GM23338 (cell line): Measurements from ENCODE around the gene TRIM14. TPM values are rescaled to one million over a fixed set of nuclear protein-coding genes. Genes with fewer than 3 reads are reported as not detected.

Experiments used
- ATAC-seq: fragments of 200-7000 bp; cut with Tn5 transposase; 3 replicates; pipeline ENCODE4 v1.9.1; 2020
- DNase-seq: peaks from one replicate; pipeline ENCODE4 v3.0.0-alpha.2; 2015; ENCODE audit warnings: low spot score
- H2AFZ ChIP-seq: fragments of 200-600 bp; sonication (generic); 2 replicates; pipeline ENCODE4 v1.8.0; 2016; ENCODE audit warnings: antibody characterized with exemption, mild to moderate bottlenecking, moderate library complexity
- H3F3A ChIP-seq: fragments of 200-600 bp; sonication (generic); replicated peaks from 2 replicates; pipeline ENCODE4 v1.8.0; 2017; ENCODE audit warnings: antibody characterized with exemption, mixed run types, low read depth
- H3K27ac ChIP-seq: fragments of 200-600 bp; sonication (generic); 2 replicates; pipeline ENCODE4 v1.6.1; 2016; ENCODE audit warnings: low read depth
- H3K27me3 ChIP-seq: fragments of 200-600 bp; sonication (generic); 2 replicates; pipeline ENCODE4 v1.8.0; 2016; ENCODE audit warnings: mild to moderate bottlenecking, mixed run types, moderate library complexity; ENCODE audit not compliant: insufficient read depth
- H3K36me3 ChIP-seq: fragments of 200-600 bp; sonication (generic); 2 replicates; pipeline ENCODE4 v1.8.0; 2016; ENCODE audit warnings: mild to moderate bottlenecking; ENCODE audit not compliant: insufficient read depth
- H3K4me1 ChIP-seq: fragments of 200-600 bp; sonication (generic); 2 replicates; pipeline ENCODE4 v1.8.0; 2016; ENCODE audit warnings: mild to moderate bottlenecking, moderate library complexity; ENCODE audit not compliant: insufficient read depth
- H3K4me2 ChIP-seq: fragments of 200-600 bp; sonication (generic); 2 replicates; pipeline ENCODE4 v1.7.1; 2017; ENCODE audit warnings: mixed run types
- H3K4me3 ChIP-seq: fragments of 200-600 bp; sonication (generic); 2 replicates; pipeline ENCODE4 v1.6.1; 2016; ENCODE audit warnings: mixed run types
- H3K79me2 ChIP-seq: fragments of 200-600 bp; sonication (generic); replicated peaks from 2 replicates; pipeline ENCODE4 v1.8.0; 2017; ENCODE audit warnings: mild to moderate bottlenecking; ENCODE audit not compliant: insufficient read depth
- H3K9me2 ChIP-seq: fragments of 200-600 bp; sonication (generic); 2 replicates; pipeline ENCODE4 v1.8.0; 2017; ENCODE audit not compliant: insufficient read depth
- H4K20me1 ChIP-seq: fragments of 200-600 bp; sonication (generic); replicated peaks from 2 replicates; pipeline ENCODE4 v1.8.0; 2017; ENCODE audit warnings: mild to moderate bottlenecking; ENCODE audit not compliant: insufficient read depth
- H3K27ac Mint-ChIP-seq: 2 replicates; pipeline ENCODE4 v1.8.0; 2020; ENCODE audit warnings: inconsistent platforms, mild to moderate bottlenecking, moderate library complexity, mixed read lengths
- H3K27me3 Mint-ChIP-seq: 3 replicates; pipeline ENCODE4 v1.8.0; 2022; ENCODE audit warnings: low read depth, mild to moderate bottlenecking, moderate library complexity, mixed read lengths, inconsistent platforms; ENCODE audit not compliant: insufficient read depth, poor library complexity
- H3K36me3 Mint-ChIP-seq: 3 replicates; pipeline ENCODE4 v1.8.0; 2021; ENCODE audit warnings: low read depth, mild to moderate bottlenecking, inconsistent platforms, moderate library complexity, mixed read lengths
- H3K4me1 Mint-ChIP-seq: 3 replicates; pipeline ENCODE4 v1.8.0; 2020; ENCODE audit warnings: mild to moderate bottlenecking, inconsistent platforms, mixed read lengths
- H3K4me3 Mint-ChIP-seq: 3 replicates; pipeline ENCODE4 v1.8.0; 2021; ENCODE audit warnings: moderate library complexity, mild to moderate bottlenecking, inconsistent platforms, mixed read lengths
- H3K9me3 Mint-ChIP-seq: 3 replicates; pipeline ENCODE4 v1.8.0; 2020; ENCODE audit warnings: moderate library complexity, mild to moderate bottlenecking, inconsistent platforms, mixed read lengths
- CREB1 ChIP-seq: fragments of 250-450 bp; sonication (Bioruptor Pico); IDR thresholded peaks from 2 replicates; pipeline ENCODE4 v1.5.0; 2020; ENCODE audit warnings: low read depth, mild to moderate bottlenecking, moderate library complexity
- CTCF ChIP-seq, 2 experiments: fragments of 200-600 bp in 1 of 2; sonication (generic) in 1 of 2; conservative IDR thresholded peaks; 2 replicates each; pipeline versions ENCODE4 v1.5.1 to v1.6.1; 2016 to 2017; ENCODE audit warnings: antibody characterized with exemption in 2 of 2, low read depth in 2 of 2, mild to moderate bottlenecking in 2 of 2, moderate library complexity in 1 of 2
- ETS1 ChIP-seq: IDR thresholded peaks from 2 replicates; pipeline ENCODE4 v1.6.1; 2016; ENCODE audit warnings: antibody characterized with exemption
- EZH2 ChIP-seq: fragments of 200-600 bp; sonication (generic); IDR thresholded peaks from one replicate; pipeline ENCODE4 v1.8.0; 2017; ENCODE audit warnings: antibody characterized with exemption, mild to moderate bottlenecking, low read depth; ENCODE audit not compliant: unreplicated experiment
- EZH2phosphoT487 ChIP-seq: fragments of 200-600 bp; sonication (generic); IDR thresholded peaks from one replicate; pipeline ENCODE4 v1.8.1; 2018; ENCODE audit warnings: antibody characterized with exemption; ENCODE audit not compliant: unreplicated experiment
- JUNB ChIP-seq: IDR thresholded peaks from one replicate; pipeline ENCODE4 v1.6.1; 2016; ENCODE audit warnings: antibody characterized with exemption; ENCODE audit not compliant: unreplicated experiment
- NANOG ChIP-seq: IDR thresholded peaks from 2 replicates; pipeline ENCODE4 v1.6.1; 2016; ENCODE audit warnings: antibody characterized with exemption, borderline replicate concordance
- POLR2AphosphoS5 ChIP-seq: IDR thresholded peaks from 2 replicates; pipeline ENCODE4 v1.6.1; 2016; ENCODE audit warnings: antibody characterized with exemption, low read depth
- REST ChIP-seq: IDR thresholded peaks from one replicate; pipeline ENCODE4 v1.6.1; 2018; ENCODE audit warnings: antibody characterized with exemption; ENCODE audit not compliant: unreplicated experiment
- STAT1 ChIP-seq: IDR thresholded peaks from one replicate; pipeline ENCODE4 v1.6.1; 2016; ENCODE audit warnings: antibody characterized with exemption; ENCODE audit not compliant: unreplicated experiment
- ZNF114 ChIP-seq: fragments of 250-450 bp; sonication (Bioruptor Pico); IDR thresholded peaks from 2 replicates; pipeline ENCODE4 v1.5.0; 2020; ENCODE audit warnings: mild to moderate bottlenecking, moderate library complexity
- ZNF331 ChIP-seq: fragments of 250-450 bp; sonication (Bioruptor Pico); IDR thresholded peaks from 2 replicates; pipeline ENCODE4 v1.5.0; 2020; ENCODE audit warnings: low read depth, mild to moderate bottlenecking, moderate library complexity
- ZNF462 ChIP-seq: fragments of 250-450 bp; sonication (Bioruptor Pico); IDR thresholded peaks from 2 replicates; pipeline ENCODE4 v1.5.0; 2020; ENCODE audit warnings: mild to moderate bottlenecking, moderate library complexity
- polyA plus RNA-seq: library from polyadenylated mRNA; unstranded; fragments of >200 nt; fragmentation: Nextera tagmentation; extraction: Ambion mirVana; gene quantifications from 2 replicates; pipeline ENCODE4 v1.2.1, GENCODE V29; 2016
- total RNA-seq: library from RNA; depleted of rRNA; stranded (reverse); fragments of >200 nt; shearing (Covaris generic); gene quantifications from 2 replicates; pipeline ENCODE4 v1.2.3, GENCODE V29; 2014

TRIM14 gene
- total and polyA plus RNA-seq, 2 experiments from 2014 or later, result 17.2 to 25.3 TPM

GRCh38 chr9:98105006-98105405 is 14.0 kb downstream of the TRIM14 start:
- no peak for ATAC-seq
- H3K4me2 ChIP-seq, result no peak overlapping the region
- H3K4me3 Mint-ChIP-seq, result no peak overlapping the region

More at GRCh38 chr9:98105006-98105405, 14.0 kb downstream of the TRIM14 start:
- Histone ChIP-seq H3K79me2 (peaks cover 5% of the 10 kb centered on the region; the same call in 1 of the 2 replicates), H3K4me1 (peaks cover 8% of the 10 kb centered on the region; the same call in 1 of the 2 replicates), H3K4me3 (no peak overlapping the region), H3K9me2 (no peaks in the 10 kb centered on the region), H3F3A (no peaks in the 10 kb centered on the region), H3K36me3 (peaks cover 5% of the 10 kb centered on the region; the same call in 1 of the 2 replicates), H4K20me1 (no peaks in the 10 kb centered on the region), H3K27me3 (no peaks in the 10 kb centered on the region), H2AFZ (no peak overlapping the region), H3K27ac (no peak overlapping the region)
- peaks cover 6% of the 10 kb centered on the region; the same call in 1 of the 3 replicates for H3K36me3 Mint-ChIP-seq
- no peak for TF ChIP-seq CREB1
- no peak for TF ChIP-seq ZNF114 (CRISPR knock-in tag)
- no peak for TF ChIP-seq JUNB
- no peak for TF ChIP-seq ETS1
- TF ChIP-seq ZNF331, result no peak
- TF ChIP-seq ZNF462 (CRISPR knock-in tag), result no peak
- no peak for TF ChIP-seq EZH2
- TF ChIP-seq REST, result no peak
- no peak for TF ChIP-seq CTCF (conservative IDR thresholded peaks at IDR 0.05; ENCODE audit: low read depth in 2 of 2)
- no peak for TF ChIP-seq STAT1
- TF ChIP-seq NANOG, result no peak
- no peak for TF ChIP-seq POLR2AphosphoS5
- TF ChIP-seq EZH2phosphoT487, result no peak
- H3K4me1 Mint-ChIP-seq, result peaks cover 20% of the 10 kb centered on the region
- H3K27ac Mint-ChIP-seq, result no peak overlapping the region
- peaks cover 6% of the 10 kb centered on the region for H3K27me3 Mint-ChIP-seq
- no peak for DNase-seq
- no peaks in the 10 kb centered on the region for H3K9me3 Mint-ChIP-seq
